Measurements from ENCODE around the gene WDR12.

DNA sequence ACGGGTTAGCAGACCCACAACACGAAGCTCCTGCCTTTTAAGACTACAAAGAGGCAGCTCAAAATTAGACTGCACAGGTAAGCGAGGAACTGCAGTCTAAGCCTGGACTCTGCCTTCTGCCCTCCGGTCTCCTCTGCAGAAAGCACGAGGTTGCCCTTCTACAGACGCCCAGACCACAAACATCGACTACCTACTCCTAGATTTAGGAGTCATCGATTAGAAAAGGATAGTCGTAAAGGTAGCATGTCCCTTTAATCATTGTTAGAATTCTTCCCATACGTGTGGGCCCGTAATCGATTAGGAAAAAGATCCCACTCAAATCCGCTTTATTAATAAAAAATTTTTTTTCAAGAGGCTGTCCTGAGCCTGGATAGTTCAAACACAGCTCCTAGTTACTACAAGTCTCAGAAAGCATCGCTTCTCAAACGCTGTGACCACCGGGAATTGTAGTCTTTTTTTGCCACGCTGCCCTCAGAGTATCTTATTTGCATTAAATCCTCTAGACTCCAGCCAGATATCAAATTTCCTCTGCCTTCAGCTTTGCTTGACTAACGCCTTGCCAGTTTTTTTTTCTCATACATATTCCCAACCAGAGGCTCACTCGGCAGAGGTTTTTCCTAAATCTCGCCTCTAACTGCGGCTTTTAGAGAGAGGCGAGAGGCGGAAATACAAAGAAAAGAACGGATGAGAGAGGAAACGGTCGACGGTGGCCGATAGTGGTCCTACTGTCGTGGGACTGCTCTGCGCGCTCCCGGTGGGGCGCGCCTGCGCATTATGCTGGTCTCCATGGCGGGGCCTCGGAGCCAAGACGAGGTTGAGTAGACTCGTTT lies at the start of gene WDR12, which contains the start of gene CARF:
- peak; percentile 83 for TF ChIP-seq TAF1 (CRISPR knock-in tag; IDR thresholded peaks at IDR 0.05)
- TF ChIP-seq POLR2A (IDR thresholded peaks at IDR 0.05; ENCODE audit: insufficient read depth in 1 of 2, low read depth in 2 of 2, low read length in 2 of 2): peak; percentile 99
- TF ChIP-seq SP1 (IDR thresholded peaks at IDR 0.05): no peak
- TF ChIP-seq SP1 (CRISPR knock-in tag; IDR thresholded peaks at IDR 0.05): no peak
- TF ChIP-seq ZSCAN31 (CRISPR knock-in tag; IDR thresholded peaks at IDR 0.05; ENCODE audit: low read depth): peak; percentile 92
- TF ChIP-seq SETDB1 (CRISPR knock-in tag; IDR thresholded peaks at IDR 0.05; ENCODE audit: borderline replicate concordance): no peak
- TF ChIP-seq ZNF484 (CRISPR knock-in tag; IDR thresholded peaks at IDR 0.05; ENCODE audit: borderline replicate concordance, low read depth): no peak
